HCT116 (cell line): ENCODE measurements around the gene PRKG1. TPM values are rescaled to one million over a fixed set of nuclear protein-coding genes. Genes with fewer than 3 reads are reported as not detected.

Source experiments
- ATAC-seq: fragments of 200-7000 bp; cut with Tn5 transposase; 2 replicates; pipeline ENCODE4 v1.9.1; 2020; ENCODE audit warnings: mild to moderate bottlenecking, moderate library complexity
- BruUV-seq: library from RNA; stranded (reverse); fragments of 400-500 nt; replicated peaks from 2 replicates; lab custom pipeline; 2021; lab: Mats Ljungman, UMichigan
- CTCF ChIA-PET: fragments of 300-600 bp; sonication (Branson Sonifier 250); formaldehyde crosslinking; loops from one replicate; lab custom pipeline; 2021; ENCODE audit warnings: antibody characterized with exemption; lab: Charles Lee
- POLR2A ChIA-PET: fragments of 300-600, 350-600 bp; sonication (Branson Sonifier 250); formaldehyde crosslinking; loops from one replicate; lab custom pipeline; 2021; ENCODE audit warnings: antibody characterized with exemption; lab: Charles Lee
- RAD21 ChIA-PET, 2 experiments: fragments of 300-600 bp; sonication (Branson Sonifier 250); formaldehyde crosslinking; loops; one replicate each; lab custom pipeline; 2023; ENCODE audit warnings: low total read pairs in 2 of 2; ENCODE audit not compliant: uncharacterized antibody in 2 of 2, unreplicated experiment in 2 of 2, low non-redundant PET in 1 of 2; lab: Charles Lee
- DNase-seq: peaks from one replicate; pipeline ENCODE4 v3.0.0-alpha.2; 2010; ENCODE audit warnings: low read depth, low spot score
- H2AFZ ChIP-seq: fragments of 200-600 bp; shearing (Covaris generic), sonication (generic); 2 replicates; pipeline ENCODE4 v1.6.1; 2017; ENCODE audit warnings: low read depth, mixed run types, mixed read lengths, antibody characterized with exemption, low read length; ENCODE audit not compliant: poor library complexity, severe bottlenecking
- H3K27ac ChIP-seq: 2 replicates; pipeline ENCODE4 v1.5.1; 2012; ENCODE audit warnings: low read depth, low read length
- H3K27me3 ChIP-seq: fragments of 200-600 bp; sonication (generic); 2 replicates; pipeline ENCODE4 v1.6.1; 2016; ENCODE audit warnings: mixed run types, low read length, mixed read lengths; ENCODE audit not compliant: insufficient read depth
- H3K36me3 ChIP-seq, 2 experiments: fragments of 200-500 bp in 1 of 2; fragments of 200-600 bp in 1 of 2; sonication (Bioruptor generic) in 1 of 2; sonication (generic) in 1 of 2; 2 replicates each; pipeline versions ENCODE4 v1.5.1 to v1.6.1; 2014 to 2016; ENCODE audit warnings: low read length in 2 of 2, inconsistent platforms in 1 of 2, mixed read lengths in 1 of 2, mixed run types in 1 of 2; ENCODE audit not compliant: insufficient read depth in 2 of 2, control insufficient read depth in 1 of 2
- H3K4me1 ChIP-seq, 2 experiments: fragments of 200-600 bp in 1 of 2; sonication (generic) in 1 of 2; 2 replicates each; pipeline versions ENCODE4 v1.5.1 to v1.6.1; 2012 to 2017; ENCODE audit warnings: low read length in 2 of 2, inconsistent platforms in 1 of 2, mild to moderate bottlenecking in 1 of 2, mixed read lengths in 1 of 2, mixed run types in 1 of 2, moderate library complexity in 1 of 2; ENCODE audit not compliant: insufficient read depth in 2 of 2, control insufficient read depth in 1 of 2
- H3K4me2 ChIP-seq: fragments of 200-600 bp; sonication (generic); 2 replicates; pipeline ENCODE4 v1.6.1; 2017; ENCODE audit warnings: mixed run types, low read length, mixed read lengths
- H3K4me3 ChIP-seq, 2 experiments: fragments of 200-600 bp in 1 of 2; sonication (generic) in 1 of 2; replicated peaks in 1 of 2; 2 replicates each; pipeline ENCODE4 v1.5.1; 2011 to 2016; ENCODE audit warnings: low read length in 2 of 2, control low read depth in 1 of 2, low read depth in 1 of 2, mild to moderate bottlenecking in 1 of 2, mixed read lengths in 1 of 2, mixed run types in 1 of 2
- H3K79me2 ChIP-seq: fragments of 200-600 bp; sonication (generic); 2 replicates; pipeline ENCODE4 v1.6.1; 2017; ENCODE audit warnings: mild to moderate bottlenecking, mixed run types, low read length, moderate library complexity, mixed read lengths; ENCODE audit not compliant: insufficient read depth
- H3K9ac ChIP-seq: fragments of 200-600 bp; sonication (generic); 2 replicates; pipeline ENCODE4 v1.6.1; 2016; ENCODE audit warnings: low read length, mixed read lengths
- H3K9me2 ChIP-seq: fragments of 200-600 bp; sonication (generic), shearing (Covaris generic); 2 replicates; pipeline ENCODE4 v1.6.1; 2017; ENCODE audit warnings: mixed run types, mild to moderate bottlenecking, moderate library complexity; ENCODE audit not compliant: insufficient read depth
- H3K9me3 ChIP-seq, 2 experiments: fragments of 200-500 bp in 1 of 2; fragments of 200-600 bp in 1 of 2; sonication (Bioruptor generic) in 1 of 2; sonication (generic) in 1 of 2; 2 replicates each; pipeline ENCODE4 v1.6.1; 2014 to 2017; ENCODE audit warnings: low read length in 2 of 2, mixed read lengths in 2 of 2, inconsistent platforms in 1 of 2, low read depth in 1 of 2, mild to moderate bottlenecking in 1 of 2, mixed run types in 1 of 2, moderate library complexity in 1 of 2; ENCODE audit not compliant: control insufficient read depth in 1 of 2, insufficient read depth in 1 of 2
- H4K20me1 ChIP-seq: fragments of 200-600 bp; sonication (generic), shearing (Covaris generic); 2 replicates; pipeline ENCODE4 v1.6.1; 2017; ENCODE audit warnings: mixed run types, mild to moderate bottlenecking, moderate library complexity; ENCODE audit not compliant: insufficient read depth
- CBX3 ChIP-seq: IDR thresholded peaks from 2 replicates; pipeline ENCODE4 v1.6.1; 2012; ENCODE audit warnings: low read depth
- CEBPB ChIP-seq: IDR thresholded peaks from 2 replicates; pipeline ENCODE4 v1.6.1; 2012; ENCODE audit warnings: low read depth
- EGR1 ChIP-seq: IDR thresholded peaks from 2 replicates; pipeline ENCODE4 v1.6.1; 2012; ENCODE audit warnings: low read depth
- ELF1 ChIP-seq: IDR thresholded peaks from 2 replicates; pipeline ENCODE4 v1.6.1; 2012; ENCODE audit warnings: low read depth, borderline replicate concordance
- EZH2phosphoT487 ChIP-seq: fragments of 200-600 bp; IDR thresholded peaks from 2 replicates; pipeline ENCODE4 v1.6.1; 2018; ENCODE audit warnings: antibody characterized with exemption, borderline replicate concordance
- FOSL1 ChIP-seq: IDR thresholded peaks from 2 replicates; pipeline ENCODE4 v1.6.1; 2012; ENCODE audit warnings: low read depth
- JUND ChIP-seq: IDR thresholded peaks from 2 replicates; pipeline ENCODE4 v1.6.1; 2012
- POLR2A ChIP-seq: IDR thresholded peaks from 2 replicates; pipeline ENCODE4 v1.7.0; 2011; ENCODE audit warnings: borderline replicate concordance; ENCODE audit not compliant: insufficient read depth, insufficient read length; ENCODE audit errors: extremely low read depth
- POLR2AphosphoS5 ChIP-seq: IDR thresholded peaks from 2 replicates; pipeline ENCODE4 v1.6.1; 2011; ENCODE audit warnings: mild to moderate bottlenecking, low read depth, low read length, moderate library complexity
- RAD21 ChIP-seq: IDR thresholded peaks from 2 replicates; pipeline ENCODE4 v1.6.1; 2012; ENCODE audit warnings: low read depth, mild to moderate bottlenecking
- SP1 ChIP-seq: IDR thresholded peaks from 2 replicates; pipeline ENCODE4 v1.6.1; 2012; ENCODE audit warnings: low read depth
- TCF7L2 ChIP-seq: IDR thresholded peaks from 2 replicates; pipeline ENCODE4 v1.7.0; 2011; ENCODE audit warnings: borderline replicate concordance, inconsistent platforms; ENCODE audit not compliant: insufficient read depth, insufficient read length; ENCODE audit errors: extremely low read depth
- YY1 ChIP-seq: IDR thresholded peaks from 2 replicates; pipeline ENCODE4 v1.6.1; 2011; ENCODE audit warnings: low read length, low read depth, moderate library complexity, mild to moderate bottlenecking; ENCODE audit not compliant: insufficient replicate concordance; ENCODE audit errors: extremely low read depth
- intact Hi-C: fragments of 100-400 bp; cut with micrococcal nuclease; formaldehyde crosslinking; loops from 2 replicates; pipeline ENCODE4 v1.10.0; 2022
- total RNA-seq: library from RNA; stranded (reverse); gene quantifications from one replicate; pipeline ENCODE4 v1.2.1, GENCODE V29; 2021; ENCODE audit not compliant: unreplicated experiment
- TF ChIP-seq, protein P1 (sequence below): IDR thresholded peaks from 2 replicates; pipeline ENCODE4 v1.6.1; 2012
- TF ChIP-seq, protein P2 (sequence below): IDR thresholded peaks from 2 replicates; pipeline ENCODE4 v1.6.1; 2012

The PRKG1 gene
- total RNA-seq, 1 experiment from 2014 or later, result 1.4 TPM

DNA sequence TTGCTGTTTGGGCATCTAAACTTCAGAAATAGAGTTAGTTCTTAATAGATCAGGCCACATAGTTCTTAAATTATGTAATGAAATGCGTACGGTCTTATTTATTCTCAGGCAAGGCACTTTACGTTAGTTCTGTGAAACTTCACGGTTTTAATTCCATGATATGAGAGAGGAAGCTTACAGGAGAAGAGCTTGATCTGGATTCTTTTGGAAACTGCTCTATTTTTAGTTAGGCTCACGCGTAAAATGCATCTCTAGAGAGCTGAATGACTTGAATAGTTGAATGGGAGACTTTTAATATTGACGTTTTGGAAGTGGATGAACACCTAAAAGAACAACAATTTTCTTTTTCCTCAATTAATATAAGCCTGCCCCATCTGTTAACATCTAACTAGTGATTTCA, 71.1 kb downstream of the PRKG1 start:
- ChIA-PET POLR2A (no interaction called here), RAD21 (no interaction called here)
- no peaks in the 10 kb centered on the region; the same call in 1 of the 2 replicates for H4K20me1 ChIP-seq
- H3K4me3 ChIP-seq, result no peak overlapping the region
- H3K9me3 ChIP-seq, result no peaks in the 10 kb centered on the region
- no peak for ATAC-seq
- no peaks in the 10 kb centered on the region for H3K9me2 ChIP-seq
- H3K4me1 ChIP-seq, result no peaks in the 10 kb centered on the region
- H3K4me2 ChIP-seq, result no peak overlapping the region
- TF ChIP-seq FOSL1, result no peak
- TF ChIP-seq, protein P1, sequence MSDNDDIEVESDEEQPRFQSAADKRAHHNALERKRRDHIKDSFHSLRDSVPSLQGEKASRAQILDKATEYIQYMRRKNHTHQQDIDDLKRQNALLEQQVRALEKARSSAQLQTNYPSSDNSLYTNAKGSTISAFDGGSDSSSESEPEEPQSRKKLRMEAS, result no peak
- no peak for TF ChIP-seq TCF7L2
- no peak for TF ChIP-seq EZH2phosphoT487
- TF ChIP-seq RAD21, result no peak
- no peak for TF ChIP-seq EGR1
- TF ChIP-seq SP1, result no peak
- TF ChIP-seq, protein P2, sequence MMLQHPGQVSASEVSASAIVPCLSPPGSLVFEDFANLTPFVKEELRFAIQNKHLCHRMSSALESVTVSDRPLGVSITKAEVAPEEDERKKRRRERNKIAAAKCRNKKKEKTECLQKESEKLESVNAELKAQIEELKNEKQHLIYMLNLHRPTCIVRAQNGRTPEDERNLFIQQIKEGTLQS, result no peak
- no peak for TF ChIP-seq CBX3
- TF ChIP-seq POLR2A, result no peak
- TF ChIP-seq ELF1, result no peak
- no peak for TF ChIP-seq CEBPB
- TF ChIP-seq JUND, result no peak
- no peak for TF ChIP-seq YY1
- no peak for TF ChIP-seq POLR2AphosphoS5
- TF ChIP-seq, all 23 proteins: peak for 0
- Histone ChIP-seq H3K79me2 (no peaks in the 10 kb centered on the region), H2AFZ (no peak overlapping the region), H3K27me3 (peaks cover 25% of the 10 kb centered on the region), H3K36me3 (no peaks in the 10 kb centered on the region), H3K9ac (no peak overlapping the region), H3K27ac (no peak overlapping the region)
- CTCF ChIA-PET, result no interaction called here
- intact Hi-C loops, result no loop called here
- BruUV-seq, result no TSS peak
- no peak for DNase-seq
